GM18502 (cell line): ENCODE measurements around the gene SGMS1.
"Not testable (repeated sequence)": the region's sequence is repeated elsewhere in the genome, so short reads cannot be mapped to it uniquely, and the experiment has no call there.

Experiments used
- ATAC-seq: cut with Tn5 transposase; IDR thresholded peaks from one replicate; pipeline ENCODE4 v1.9.1; 2021; ENCODE audit warnings: mild to moderate bottlenecking; ENCODE audit not compliant: unreplicated experiment, poor library complexity

SGMS1 gene

DNA sequence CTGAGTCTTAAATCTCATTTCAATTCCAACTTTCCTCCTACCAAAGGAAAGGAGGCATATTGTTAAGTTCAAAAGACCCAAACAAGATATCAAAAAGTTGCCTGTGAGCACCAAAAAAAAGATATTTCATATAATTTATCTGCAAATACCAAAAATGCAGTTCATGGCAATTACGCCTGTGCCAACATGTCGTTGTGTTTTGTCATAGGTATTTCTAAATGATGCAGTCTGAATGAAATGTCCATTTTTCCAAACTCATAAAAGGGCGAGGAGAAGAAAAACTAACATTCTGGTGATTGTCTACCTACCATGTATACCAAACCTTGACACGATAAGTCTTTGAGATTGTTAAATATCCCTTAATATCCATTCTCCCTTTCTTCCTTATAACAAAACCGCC lies 109.8 kb downstream of the SGMS1 start:
- no peak for ATAC-seq

DNA sequence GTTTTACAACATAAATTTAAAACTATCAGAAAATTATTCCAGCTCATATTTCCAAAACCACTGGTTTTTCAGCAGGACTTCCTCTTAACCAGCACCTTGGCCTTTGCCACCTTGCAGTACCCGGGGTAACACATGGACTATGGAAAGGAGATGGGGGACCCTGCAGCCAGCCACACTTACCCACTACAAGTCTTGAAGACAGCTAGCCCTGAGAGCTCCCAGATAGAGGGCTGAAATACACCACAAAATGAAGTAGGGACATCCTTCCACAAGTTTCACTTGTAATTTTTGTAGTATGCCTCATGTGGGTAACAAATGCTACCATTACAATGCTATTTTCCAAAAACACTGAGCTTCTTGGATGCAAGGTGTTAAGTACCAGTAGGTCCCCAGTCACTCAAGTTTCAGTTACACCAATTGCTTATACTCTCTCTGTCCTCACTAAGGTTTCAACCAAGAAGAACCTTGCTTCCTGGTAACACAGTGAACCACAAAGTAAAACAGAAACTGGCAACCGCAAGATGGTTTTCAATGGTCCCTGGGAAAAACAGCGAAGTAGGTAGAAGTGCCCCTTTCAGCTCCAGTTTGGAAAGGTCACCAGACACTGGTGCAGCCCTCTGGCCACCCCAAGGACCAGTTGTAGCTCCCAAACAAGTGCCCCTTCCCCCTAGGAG lies 110.9 kb downstream of the SGMS1 start:
- peak; percentile 49 for ATAC-seq

DNA sequence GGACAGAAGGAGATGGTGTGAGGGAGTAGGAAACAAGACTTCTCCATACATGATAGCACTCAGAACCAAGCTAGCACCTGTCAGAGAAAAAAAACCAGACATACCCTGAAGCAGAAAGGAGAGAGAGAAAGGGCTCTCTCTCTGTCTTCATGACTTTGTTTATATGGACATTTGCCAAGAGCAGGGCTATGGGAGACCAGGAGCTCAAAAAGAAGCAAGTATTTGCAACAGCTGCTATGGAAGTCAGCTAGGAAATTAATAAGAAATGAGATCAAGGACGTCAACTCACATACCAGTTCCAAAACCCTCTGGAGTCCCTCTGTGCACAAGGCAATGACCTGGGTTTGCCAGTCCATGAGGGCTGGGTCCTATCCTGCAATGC lies 111.6 kb downstream of the SGMS1 start:
- no peak for ATAC-seq

DNA sequence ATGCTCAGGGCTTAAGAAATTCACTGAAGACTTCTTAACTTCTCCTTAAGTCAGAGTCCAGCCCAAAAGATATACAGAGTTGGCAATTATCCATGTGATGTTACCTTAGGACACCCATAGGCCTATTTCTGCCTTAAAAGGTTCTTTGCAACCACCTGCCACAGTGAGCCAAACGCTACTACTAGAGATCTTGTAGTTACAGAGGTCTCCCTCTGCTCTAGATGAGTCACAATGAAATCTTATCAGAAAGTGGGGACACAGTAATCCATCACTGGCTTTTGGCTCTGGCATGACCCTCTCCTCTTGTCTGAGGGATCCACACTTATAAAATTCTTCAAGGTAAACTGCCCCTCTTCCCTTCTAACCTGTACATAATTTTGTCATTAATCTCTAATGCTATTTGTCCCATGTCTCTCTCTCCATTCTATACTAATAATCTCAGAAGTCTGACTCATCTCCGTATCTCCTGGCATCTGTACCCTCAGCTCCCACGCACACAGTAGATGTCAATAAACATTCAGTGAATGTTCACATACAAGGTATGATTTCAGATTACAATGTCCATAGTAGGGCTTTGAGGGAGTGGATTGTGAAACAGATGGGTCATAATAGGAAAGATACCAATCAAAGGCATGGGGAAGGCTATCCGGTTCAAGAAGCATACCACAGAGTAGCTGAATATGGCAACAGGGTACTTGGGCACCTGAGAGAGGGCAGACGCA lies 112.1 kb downstream of the SGMS1 start:
- ATAC-seq = peak; percentile 36

DNA sequence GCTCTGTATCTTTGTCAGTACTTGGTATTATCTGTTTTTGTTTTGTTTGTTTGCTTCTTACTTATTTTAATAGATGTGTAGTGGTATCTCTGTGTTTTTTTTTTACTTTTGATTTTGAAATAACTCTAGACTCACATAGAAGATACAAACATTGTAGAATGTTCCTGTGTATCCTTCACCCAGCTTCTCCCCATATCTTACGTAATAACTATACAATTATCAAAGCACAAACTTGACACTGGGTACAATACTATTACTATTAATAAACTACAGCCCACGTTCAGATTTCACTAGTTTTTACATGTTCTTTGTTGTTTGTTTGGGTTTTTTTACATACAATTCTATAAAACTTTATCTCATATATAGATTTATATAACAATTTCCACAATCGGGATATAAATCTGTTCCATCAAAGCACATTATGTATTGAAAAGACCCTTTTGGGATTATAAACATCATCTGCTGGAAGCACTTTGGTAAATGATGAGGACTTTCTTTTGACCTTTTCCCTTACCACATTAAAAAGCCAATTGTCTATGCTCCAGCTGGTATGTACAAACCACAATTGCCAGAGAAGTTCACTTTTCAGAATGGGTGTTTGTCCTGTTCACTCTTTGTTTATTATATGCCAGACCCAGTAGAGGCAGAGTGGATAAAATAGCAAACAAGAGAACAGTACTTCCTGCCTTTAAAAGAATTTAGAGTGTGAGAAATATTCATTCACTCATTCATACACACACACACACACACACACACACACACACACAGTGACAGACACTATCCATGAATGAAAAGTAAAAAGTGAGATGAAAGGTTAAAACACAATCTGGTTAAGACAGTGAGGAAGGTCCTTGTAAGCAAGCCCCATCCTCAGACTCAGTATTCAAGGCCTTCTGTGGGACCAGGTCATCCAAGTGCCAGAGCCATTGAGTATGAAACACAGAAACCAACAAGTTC lies 113.0 kb downstream of the SGMS1 start:
- ATAC-seq = no peak

DNA sequence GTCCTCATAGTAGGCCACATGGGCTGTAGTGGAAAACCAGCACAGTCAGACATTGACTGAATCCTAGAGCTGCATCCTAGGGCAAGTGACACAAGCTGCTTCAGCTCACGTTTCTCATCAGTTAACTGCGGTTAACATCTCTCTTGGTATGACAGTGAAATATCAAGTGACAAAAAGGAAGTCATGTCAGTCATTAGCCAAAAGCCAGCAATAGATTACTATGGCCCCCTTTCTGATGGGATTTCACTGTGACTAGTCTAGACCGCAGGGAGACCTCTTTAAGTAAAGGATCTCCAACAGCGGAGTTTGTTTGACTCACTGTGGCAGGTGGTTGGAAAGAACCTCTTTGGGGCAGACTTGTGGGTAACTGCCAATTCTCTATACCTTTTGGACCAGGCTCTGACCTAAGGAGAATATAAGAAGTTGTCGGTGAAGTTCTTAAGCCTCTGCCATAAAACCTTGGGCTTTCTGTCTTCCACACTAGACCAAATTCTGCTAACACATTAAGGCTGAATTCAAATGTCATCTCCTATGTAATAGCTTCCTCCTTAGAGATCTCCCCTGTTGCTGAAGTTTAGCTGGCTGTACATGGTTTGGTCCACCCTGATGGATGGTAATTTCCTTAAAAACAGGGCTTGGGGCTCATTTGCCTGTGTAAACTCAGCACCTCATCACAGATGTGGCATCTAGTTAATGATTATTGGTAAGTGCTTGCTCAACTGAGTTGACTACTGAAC lies 115.3 kb downstream of the SGMS1 start:
- peak; percentile 69 for ATAC-seq

DNA sequence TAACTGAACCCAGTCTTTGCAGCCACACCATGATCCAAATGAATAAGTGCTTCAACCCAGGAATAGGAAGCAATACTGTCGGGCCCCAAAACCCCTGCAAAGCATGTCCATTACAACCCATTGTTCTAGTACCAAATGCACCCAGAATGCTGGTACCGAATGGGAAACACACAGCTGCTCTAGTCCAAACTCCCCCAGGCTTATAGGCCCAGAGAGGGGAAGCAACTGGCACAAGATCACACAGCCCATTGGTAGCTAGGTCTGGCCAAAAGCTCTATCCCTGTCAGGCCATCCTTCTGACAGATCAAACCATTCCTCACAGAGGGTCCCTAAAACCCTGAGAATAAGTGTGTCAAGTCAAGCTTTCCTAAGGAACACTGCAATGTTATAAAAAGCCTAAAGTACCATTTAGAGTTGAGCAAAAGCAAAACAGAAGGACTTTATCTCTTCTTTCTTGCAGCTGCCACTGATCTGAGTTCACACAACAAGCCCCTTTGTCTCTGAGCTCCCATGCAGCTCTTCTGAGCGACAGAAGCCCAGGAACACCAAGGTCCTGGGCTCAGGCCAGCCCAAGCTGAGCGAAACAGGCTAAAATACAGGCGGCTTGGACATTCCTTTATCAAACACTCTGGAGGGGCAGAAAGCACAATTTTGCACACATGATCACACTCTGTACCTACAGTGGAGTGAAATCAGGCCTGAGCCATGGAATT lies 116.7 kb downstream of the SGMS1 start:
- ATAC-seq = no peak

DNA sequence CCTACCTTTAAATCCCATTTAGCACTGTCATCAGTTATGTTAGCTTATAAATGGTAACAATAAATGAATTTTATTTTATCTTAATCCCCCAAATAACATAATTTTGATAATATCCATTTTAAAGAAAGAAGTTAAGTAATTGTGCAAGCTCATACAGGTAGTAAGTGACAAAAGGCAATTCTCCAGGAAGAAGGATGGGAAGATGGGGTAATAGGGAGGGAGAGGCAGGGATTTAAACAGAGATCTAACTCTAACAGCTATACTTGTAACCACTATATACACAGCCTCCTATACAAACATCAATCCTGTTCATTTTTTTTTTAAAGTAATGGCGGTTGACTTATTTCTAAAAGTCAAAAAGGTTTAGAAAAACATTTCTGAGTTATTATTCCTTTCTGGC lies 119.4 kb downstream of the SGMS1 start:
- no peak for ATAC-seq

DNA sequence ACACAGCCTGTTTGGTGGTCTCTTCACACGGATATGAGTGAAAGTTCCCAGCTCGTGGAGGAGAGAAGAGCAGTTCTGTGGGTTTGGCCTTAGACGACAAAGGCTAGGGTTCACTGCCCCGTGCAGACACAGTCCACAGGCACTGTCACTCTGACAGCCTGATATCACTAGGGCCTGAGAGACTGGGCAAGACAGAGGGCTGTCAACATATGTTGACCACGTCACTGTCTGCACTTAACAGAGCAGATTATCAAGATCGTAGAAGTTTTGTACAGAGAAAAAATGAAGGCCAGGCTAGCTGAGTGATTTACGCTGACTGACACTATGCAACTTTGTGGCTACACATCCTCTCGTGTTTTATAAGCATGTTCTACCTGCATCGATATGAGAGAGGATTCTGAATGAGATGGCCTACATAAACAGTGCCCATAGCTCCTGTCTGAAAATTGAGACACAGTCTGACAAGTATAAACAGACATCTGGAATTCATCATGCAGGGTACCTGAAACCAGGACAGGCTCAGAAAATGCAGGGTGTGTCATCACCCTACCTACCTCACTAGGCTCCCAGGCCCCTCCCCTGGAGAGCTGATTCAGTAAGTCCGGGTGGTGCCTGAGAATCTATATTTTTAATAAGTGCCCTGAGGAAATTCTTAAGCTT lies 120.0 kb downstream of the SGMS1 start:
- no peak for ATAC-seq

DNA sequence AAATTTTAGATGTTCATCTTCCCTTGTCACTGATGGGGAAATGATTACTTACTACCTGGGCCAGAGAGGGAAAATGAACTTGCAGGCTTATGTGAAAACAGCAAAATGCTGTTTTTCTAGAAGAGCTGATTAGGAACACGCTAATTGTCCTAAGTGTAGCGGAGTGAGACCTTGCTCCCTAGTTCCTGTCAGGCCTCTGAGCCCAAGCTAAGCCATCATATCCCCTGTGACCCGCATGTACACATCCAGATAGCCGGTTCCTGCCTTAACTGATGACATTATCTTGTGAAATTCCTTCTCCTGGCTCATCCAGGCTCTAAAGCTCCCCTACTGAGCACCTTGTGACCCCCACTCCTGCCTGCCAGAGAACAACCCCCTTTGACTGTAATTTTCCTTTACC lies 120.6 kb downstream of the SGMS1 start:
- ATAC-seq = not testable (repeated sequence)

DNA sequence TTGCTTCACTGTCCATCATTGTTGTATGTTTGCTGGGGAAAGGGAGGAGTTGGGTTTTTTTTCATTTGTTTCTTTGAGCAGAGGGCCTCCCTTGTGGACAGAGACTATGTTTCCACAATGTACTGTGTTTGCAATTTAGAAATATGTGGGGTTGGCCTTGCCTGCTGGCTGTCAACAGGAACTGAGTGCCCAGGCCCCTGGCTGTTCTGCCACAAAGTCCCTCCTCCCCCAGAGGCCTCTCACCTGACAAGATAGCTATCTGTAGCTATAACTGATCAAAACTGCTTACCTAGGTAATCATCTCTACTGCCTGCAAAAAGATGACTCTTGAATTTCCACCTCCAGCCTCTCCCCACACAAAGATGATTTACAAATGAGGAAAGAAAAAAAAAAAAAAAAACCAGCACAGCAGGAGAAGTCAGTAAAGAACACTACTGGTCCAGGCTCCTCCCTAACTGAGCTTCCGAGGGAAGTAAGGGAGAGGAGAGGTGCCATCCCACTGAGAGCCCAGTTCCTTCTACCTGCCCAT lies 121.8 kb downstream of the SGMS1 start:
- ATAC-seq = peak; percentile 46

DNA sequence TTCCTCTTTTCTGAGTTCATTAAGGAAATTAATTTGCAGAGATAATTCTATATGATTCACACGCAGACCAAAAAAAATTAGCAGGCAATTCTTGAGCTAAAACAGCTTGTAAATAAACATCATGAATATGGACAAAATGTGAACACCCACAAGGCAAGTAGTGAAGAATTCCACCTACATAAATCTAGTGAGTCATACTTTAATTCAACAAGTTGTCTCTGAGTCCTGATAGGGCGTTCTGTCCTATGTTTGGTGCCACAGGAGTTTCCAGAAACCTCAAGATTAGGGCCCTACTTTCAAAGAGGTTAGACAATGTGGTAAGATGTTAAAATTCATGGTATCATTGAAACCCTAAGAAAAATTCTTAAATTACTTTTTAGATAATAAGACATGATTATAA lies 122.3 kb downstream of the SGMS1 start:
- ATAC-seq = no peak

DNA sequence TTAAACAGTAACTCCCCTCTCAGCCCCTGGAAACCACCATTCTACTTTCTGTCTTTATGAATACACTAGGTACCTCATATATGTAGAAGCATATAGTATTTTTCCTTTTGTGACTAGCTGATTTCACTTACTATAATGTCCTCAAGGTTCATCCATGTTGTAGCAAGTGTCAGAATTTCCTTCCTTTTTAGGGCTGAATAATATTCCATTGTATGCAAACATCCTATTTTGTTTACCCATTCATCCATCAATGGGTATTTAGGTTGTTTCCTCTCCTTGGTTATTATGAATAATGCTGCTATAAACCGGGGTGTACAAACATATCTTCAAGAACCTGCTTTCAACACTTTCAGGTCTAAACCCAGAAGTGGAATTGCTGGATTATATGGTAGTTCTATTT lies 125.3 kb downstream of the SGMS1 start:
- no peak for ATAC-seq

DNA sequence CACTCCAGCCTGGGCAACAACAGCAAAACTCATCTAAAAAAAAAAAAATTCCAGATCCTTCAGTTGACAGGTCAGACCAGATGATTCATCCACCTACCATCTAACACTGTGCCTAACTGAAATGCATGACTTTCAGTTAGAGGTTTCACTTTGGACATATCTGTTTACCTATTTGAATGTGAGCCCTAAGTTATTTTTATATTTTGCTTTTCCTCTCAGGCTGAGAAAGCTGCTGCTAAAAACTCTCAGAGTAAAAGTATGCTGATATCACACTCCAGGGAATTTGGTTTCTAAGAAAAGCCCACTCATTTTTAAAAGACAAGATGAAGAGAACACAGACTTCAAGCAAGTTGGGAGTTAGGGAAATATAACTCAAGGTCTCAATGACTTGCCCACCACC lies 126.0 kb downstream of the SGMS1 start:
- ATAC-seq = peak; percentile 90

DNA sequence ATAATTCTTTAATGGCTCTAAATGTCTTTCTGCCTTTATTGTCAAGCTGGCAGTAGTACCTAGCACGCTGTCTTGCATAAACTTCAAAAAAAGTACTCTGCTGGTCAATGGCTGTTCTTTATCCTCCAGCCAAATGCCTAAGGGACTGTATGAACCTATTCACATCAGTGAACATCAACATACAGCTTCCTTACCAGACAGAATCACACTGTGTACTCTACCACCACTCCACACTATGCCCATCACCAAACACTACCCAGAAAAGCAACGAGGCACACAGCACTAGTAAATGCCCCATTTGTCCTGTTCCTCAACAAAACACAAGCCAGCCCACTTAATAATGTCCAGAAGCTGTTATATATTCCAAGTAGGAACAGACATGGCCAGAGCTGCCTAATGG lies 127.5 kb downstream of the SGMS1 start:
- ATAC-seq = no peak

DNA sequence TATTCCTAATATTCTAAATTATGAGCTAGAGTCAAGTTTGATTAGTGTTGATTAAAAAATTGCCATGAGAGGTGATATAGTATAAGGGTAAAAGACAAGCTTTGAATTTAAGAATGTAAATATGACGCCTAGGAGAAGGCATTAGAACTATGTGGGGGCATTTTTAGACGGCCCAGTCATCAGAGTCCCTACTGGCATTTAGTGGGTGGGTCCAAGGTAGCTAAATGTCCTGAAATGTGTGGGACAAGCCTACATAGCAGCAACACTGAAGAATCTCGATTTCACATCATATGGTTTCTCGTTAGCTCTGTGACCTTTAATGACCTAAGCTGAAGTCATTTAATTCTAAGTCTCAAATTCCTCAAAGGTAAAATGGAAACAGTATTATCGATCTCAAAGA lies 133.5 kb downstream of the SGMS1 start:
- no peak for ATAC-seq

DNA sequence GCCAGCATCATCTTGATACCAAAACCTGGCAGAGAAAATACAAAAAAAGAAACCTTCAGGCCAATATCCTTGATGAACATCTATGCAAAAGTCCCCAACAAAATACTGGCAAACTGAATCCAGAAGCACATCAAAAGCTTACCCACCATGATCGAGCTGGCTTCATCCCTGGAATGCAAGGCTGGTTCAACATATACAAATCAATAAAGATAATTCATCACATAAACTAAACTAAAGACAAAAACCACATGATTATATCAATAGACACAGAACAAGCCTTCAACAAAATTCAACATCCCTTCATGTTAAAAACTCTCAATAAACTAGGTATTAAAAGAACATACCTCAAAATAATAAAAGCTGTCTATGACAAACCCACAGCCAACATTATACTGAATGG lies 139.2 kb downstream of the SGMS1 start:
- ATAC-seq = not testable (repeated sequence)

DNA sequence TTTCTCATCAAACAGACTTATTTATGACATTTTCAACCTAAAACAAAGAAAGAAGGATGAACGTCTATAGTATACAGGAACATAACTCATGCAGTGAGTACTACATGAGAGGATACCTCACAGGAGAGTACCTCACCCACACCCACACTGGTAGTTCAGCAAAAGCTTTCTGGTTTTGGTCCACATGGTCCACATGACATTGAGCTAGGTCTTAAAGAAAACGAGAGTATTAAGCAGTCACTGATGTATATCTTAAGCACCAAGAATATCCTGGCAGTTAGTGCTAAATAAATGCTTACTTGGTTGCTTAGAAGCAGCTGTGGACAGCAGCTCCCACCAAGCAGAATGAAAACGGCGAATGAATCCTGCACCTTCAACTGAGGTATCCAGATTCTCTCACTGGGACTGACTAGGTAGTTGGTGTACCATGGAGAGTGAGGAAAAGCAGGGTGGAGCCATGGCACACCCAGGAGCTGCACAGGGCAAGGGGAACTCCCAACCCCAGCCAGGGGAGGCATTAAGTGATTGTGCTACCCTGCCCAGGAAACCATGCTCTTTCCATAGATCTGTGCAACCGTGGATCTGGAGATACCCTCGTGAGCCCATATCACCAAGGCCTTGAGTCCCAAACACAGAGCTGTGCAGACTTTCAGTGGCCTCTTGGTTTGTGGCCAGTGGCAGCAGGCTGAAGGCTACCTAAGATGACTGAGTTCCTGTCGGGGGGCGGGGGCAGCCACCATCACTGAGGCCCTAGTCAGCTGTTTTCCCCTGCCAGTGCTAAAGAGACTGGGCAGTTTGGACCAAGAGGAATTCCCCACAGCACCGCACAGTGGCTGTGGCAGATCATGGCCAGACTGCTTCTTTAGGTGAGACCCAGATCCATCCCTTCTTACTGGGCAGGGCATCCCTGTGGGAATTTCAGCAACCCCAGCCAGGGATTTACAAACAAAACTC lies 143.4 kb downstream of the SGMS1 start:
- ATAC-seq = peak; percentile 84
